Measurements from ENCODE around the gene MRPL38. TPM values are rescaled to one million over a fixed set of nuclear protein-coding genes. Genes with fewer than 3 reads are reported as not detected.

Gene MRPL38
- total RNA-seq, 1 experiment from 2014 or later = 127 TPM

- H3K27me3 ChIP-seq (ENCODE audit: insufficient read depth, low read depth) = no peaks in the 10 kb centered on the region
- H3K4me1 ChIP-seq (replicated peaks; ENCODE audit: insufficient read depth) = peaks cover 16% of the 10 kb centered on the region
- no TSS peak for BruUV-seq (replicated peaks)
- H3K9me2 ChIP-seq (ENCODE audit: insufficient read depth) = no peaks in the 10 kb centered on the region
- ChIA-PET POLR2A (ENCODE audit: unreplicated experiment) (no interaction called here), CTCF (no interaction called here)
- intact Hi-C loops (cut with micrococcal nuclease; ENCODE audit: unreplicated experiment) = no loop called here
- H4K20me1 ChIP-seq (ENCODE audit: insufficient read depth) = no peaks in the 10 kb centered on the region
- H3K9me3 ChIP-seq (ENCODE audit: insufficient read depth, low read depth) = no peaks in the 10 kb centered on the region
- H3K79me2 ChIP-seq (ENCODE audit: low read depth) = peaks cover 43% of the 10 kb centered on the region
- H3F3A ChIP-seq (ENCODE audit: insufficient read depth, low read depth) = peaks cover 27% of the 10 kb centered on the region; the same call in 1 of the 2 replicates
- no peak overlapping the region for H3K27ac ChIP-seq
- H3K36me3 ChIP-seq (ENCODE audit: low read depth) = peaks cover 14% of the 10 kb centered on the region; the same call in 1 of the 2 replicates
- H2AFZ ChIP-seq = no peak overlapping the region
- no peak for TF ChIP-seq EZH2 (IDR thresholded peaks at IDR 0.05; ENCODE audit: low read depth)
- no peak for TF ChIP-seq CTCF (conservative IDR thresholded peaks at IDR 0.05)
- H3K4me3 ChIP-seq = no peak overlapping the region
- no peak for DNase-seq
- no peak overlapping the region for H3K4me2 ChIP-seq
These were observed 5.3 kb downstream of the MRPL38 start for GRCh38 chr17:75899353-75899752.

- Histone ChIP-seq H2AFZ (no peak overlapping the region), H3K4me2 (no peak overlapping the region), H3K4me3 (no peak overlapping the region), H3K79me2 (ENCODE audit: low read depth) (peaks cover 40% of the 10 kb centered on the region), H3K9me3 (ENCODE audit: insufficient read depth, low read depth) (no peaks in the 10 kb centered on the region), H3K36me3 (ENCODE audit: low read depth) (peaks cover 14% of the 10 kb centered on the region; the same call in 1 of the 2 replicates), H3K27ac (no peak overlapping the region), H4K20me1 (ENCODE audit: insufficient read depth) (no peaks in the 10 kb centered on the region), H3K9me2 (ENCODE audit: insufficient read depth) (no peaks in the 10 kb centered on the region), H3K27me3 (ENCODE audit: insufficient read depth, low read depth) (no peaks in the 10 kb centered on the region), H3K4me1 (replicated peaks; ENCODE audit: insufficient read depth) (peaks cover 14% of the 10 kb centered on the region), H3F3A (ENCODE audit: insufficient read depth, low read depth) (peaks cover 21% of the 10 kb centered on the region; the same call in 1 of the 2 replicates)
- intact Hi-C loops (cut with micrococcal nuclease; ENCODE audit: unreplicated experiment) = no loop called here
- TSS peak; percentile 3 for BruUV-seq (replicated peaks)
- DNase-seq = no peak
- TF ChIP-seq EZH2 (IDR thresholded peaks at IDR 0.05; ENCODE audit: low read depth) = no peak
- no peak for TF ChIP-seq CTCF (conservative IDR thresholded peaks at IDR 0.05)
- ChIA-PET POLR2A (ENCODE audit: unreplicated experiment) (no interaction called here), CTCF (no interaction called here)
These were observed 5.9 kb downstream of the MRPL38 start for GRCh38 chr17:75898791-75899190.

GRCh38 chr17:75898065-75898464, 6.6 kb downstream of the MRPL38 start:
- Histone ChIP-seq H3K27ac (no peak overlapping the region), H3F3A (ENCODE audit: insufficient read depth, low read depth) (peaks cover 18% of the 10 kb centered on the region; the same call in 1 of the 2 replicates), H3K9me3 (ENCODE audit: insufficient read depth, low read depth) (no peaks in the 10 kb centered on the region), H3K4me2 (no peak overlapping the region), H3K27me3 (ENCODE audit: insufficient read depth, low read depth) (no peaks in the 10 kb centered on the region), H3K4me3 (no peak overlapping the region), H3K9me2 (ENCODE audit: insufficient read depth) (no peaks in the 10 kb centered on the region), H3K4me1 (replicated peaks; ENCODE audit: insufficient read depth) (peaks cover 7% of the 10 kb centered on the region), H3K79me2 (ENCODE audit: low read depth) (peaks cover 33% of the 10 kb centered on the region), H3K36me3 (ENCODE audit: low read depth) (peaks cover 14% of the 10 kb centered on the region; the same call in 1 of the 2 replicates), H2AFZ (no peak overlapping the region), H4K20me1 (ENCODE audit: insufficient read depth) (no peaks in the 10 kb centered on the region)
- no TSS peak for BruUV-seq (replicated peaks)
- DNase-seq = no peak
- intact Hi-C loops (cut with micrococcal nuclease; ENCODE audit: unreplicated experiment) = no loop called here
- POLR2A ChIA-PET (ENCODE audit: unreplicated experiment) = no interaction called here
- TF ChIP-seq EZH2 (IDR thresholded peaks at IDR 0.05; ENCODE audit: low read depth) (no peak), CTCF (conservative IDR thresholded peaks at IDR 0.05) (no peak)
- CTCF ChIA-PET = no interaction called here

All from PC-9 (cell line).